Endothelial cell of umbilical vein (primary cell): ENCODE results near the gene SCIN. TPM values are rescaled to one million over a fixed set of nuclear protein-coding genes. Genes with fewer than 3 reads are reported as not detected.

Experiments used
- BruUV-seq: library from RNA; stranded (reverse); fragments of 400-500 nt; replicated peaks from 2 replicates; lab custom pipeline; 2021; lab: Mats Ljungman, UMichigan
- CTCF ChIA-PET: fragments of 300-600, 350-600 bp; sonication (Branson Sonifier 250); formaldehyde crosslinking; loops from one replicate; lab custom pipeline; 2021; ENCODE audit warnings: antibody characterized with exemption, inconsistent platforms; lab: Charles Lee
- POLR2A ChIA-PET: fragments of 300-600, 350-600 bp; sonication (Branson Sonifier 250); formaldehyde crosslinking; loops from one replicate; lab custom pipeline; 2021; ENCODE audit warnings: antibody characterized with exemption, inconsistent platforms; lab: Charles Lee
- DNase-seq: peaks from one replicate; pipeline ENCODE4 v3.0.0-alpha.2; 2011; ENCODE audit warnings: low read depth, low spot score
- FAIRE-seq: peaks from 2 replicates; lab custom pipeline; 2011; peaks lifted over from hg19 to GRCh38; lab: Jason Lieb, UNC
- H2AFZ ChIP-seq: 2 replicates; pipeline ENCODE4 v1.6.0; 2012; ENCODE audit warnings: low read depth, low read length, control low read depth, inconsistent platforms
- H3K27ac ChIP-seq: 2 replicates; pipeline ENCODE4 v1.5.1; 2011; ENCODE audit warnings: low read depth, mild to moderate bottlenecking, control low read depth, low read length, moderate library complexity; ENCODE audit not compliant: insufficient read depth
- H3K27me3 ChIP-seq, 2 experiments: 2 replicates each; pipeline versions ENCODE4 v1.6.0 to v1.6.1; 2011; ENCODE audit warnings: low read length in 2 of 2, mixed read lengths in 1 of 2; ENCODE audit not compliant: control insufficient read depth in 2 of 2, insufficient read depth in 2 of 2
- H3K36me3 ChIP-seq, 2 experiments: 2 replicates in 1 of 2; 3 replicates in 1 of 2; pipeline ENCODE4 v1.5.1; 2011; ENCODE audit warnings: low read length in 2 of 2, mild to moderate bottlenecking in 1 of 2, moderate library complexity in 1 of 2; ENCODE audit not compliant: control insufficient read depth in 2 of 2, insufficient read depth in 2 of 2; ENCODE audit errors: extremely low read depth in 1 of 2
- H3K4me1 ChIP-seq: 3 replicates; pipeline ENCODE4 v1.5.1; 2011; ENCODE audit warnings: mild to moderate bottlenecking, low read length; ENCODE audit not compliant: control insufficient read depth, insufficient read depth; ENCODE audit errors: extremely low read depth
- H3K4me2 ChIP-seq: 2 replicates; pipeline ENCODE4 v1.6.1; 2011; ENCODE audit warnings: low read length, control low read depth, mixed read lengths; ENCODE audit not compliant: insufficient read depth
- H3K4me3 ChIP-seq, 3 experiments: fragments of 200-600 bp in 1 of 3; sonication (generic), shearing (Covaris generic) in 1 of 3; replicated peaks in 1 of 3; 2 replicates each; pipeline ENCODE4 v1.5.1; 2011 to 2016; ENCODE audit warnings: control low read depth in 3 of 3, low read length in 3 of 3, mild to moderate bottlenecking in 2 of 3, inconsistent platforms in 1 of 3, low read depth in 1 of 3, moderate library complexity in 1 of 3; ENCODE audit not compliant: insufficient read depth in 1 of 3
- H3K79me2 ChIP-seq: 2 replicates; pipeline ENCODE4 v1.6.0; 2012; ENCODE audit warnings: low read length, inconsistent platforms; ENCODE audit not compliant: control insufficient read depth, insufficient read depth
- H3K9ac ChIP-seq: replicated peaks from 2 replicates; pipeline ENCODE3; 2011; ENCODE audit warnings: low read length, control low read depth; ENCODE audit not compliant: insufficient read depth; ENCODE audit errors: extremely low read depth
- H3K9me1 ChIP-seq: replicated peaks from 3 replicates; pipeline ENCODE4 v1.6.0; 2011; ENCODE audit warnings: mild to moderate bottlenecking, low read length; ENCODE audit not compliant: control insufficient read depth, insufficient read depth; ENCODE audit errors: extremely low read depth
- H3K9me3 ChIP-seq: replicated peaks from 2 replicates; pipeline ENCODE4 v1.5.1; 2012; ENCODE audit warnings: low read length, inconsistent platforms; ENCODE audit not compliant: control insufficient read depth, insufficient read depth
- H4K20me1 ChIP-seq: replicated peaks from 2 replicates; pipeline ENCODE3; 2011; ENCODE audit warnings: mild to moderate bottlenecking, low read length; ENCODE audit not compliant: control insufficient read depth, insufficient read depth; ENCODE audit errors: extremely low read depth
- CTCF ChIP-seq, 2 donors: IDR thresholded peaks; 1 replicate in 1 of 2; 2 replicates in 1 of 2; pipeline ENCODE4 v1.5.1; 2011; ENCODE audit warnings: low read length in 2 of 2, mild to moderate bottlenecking in 2 of 2, moderate library complexity in 2 of 2, control low read depth in 1 of 2, inconsistent platforms in 1 of 2, low read depth in 1 of 2; ENCODE audit not compliant: insufficient read depth in 1 of 2; ENCODE audit errors: extremely low read depth in 1 of 2
- EZH2 ChIP-seq: IDR thresholded peaks from 2 replicates; pipeline ENCODE4 v1.6.1; 2012; ENCODE audit warnings: borderline replicate concordance, low read depth, mild to moderate bottlenecking, moderate library complexity, low read length, inconsistent platforms; ENCODE audit not compliant: severe bottlenecking
- FOS ChIP-seq: IDR thresholded peaks from 2 replicates; pipeline ENCODE4 v1.6.1; 2011; ENCODE audit warnings: mild to moderate bottlenecking, low read length, moderate library complexity, borderline replicate concordance; ENCODE audit not compliant: insufficient read depth
- GATA2 ChIP-seq: IDR thresholded peaks from 2 replicates; pipeline ENCODE4 v1.7.0; 2011; ENCODE audit warnings: low read depth, mild to moderate bottlenecking, moderate library complexity, mixed read lengths, low read length; ENCODE audit not compliant: insufficient read length, insufficient read depth
- dilution Hi-C: fragments of 300-500 bp; cut with MboI; formaldehyde crosslinking; loops from one replicate; pipeline ENCODE4 v1.15.0; 2019; ENCODE audit warnings: low sequenced_read_pairs; ENCODE audit not compliant: extremely low pct_ligation_motif_present
- intact Hi-C: fragments of 100-400 bp; cut with micrococcal nuclease; formaldehyde crosslinking; loops from one replicate; pipeline ENCODE4 v1.10.0; 2022
- polyA plus RNA-seq, 4 experiments: library from polyadenylated mRNA; depleted of rRNA in 3 of 4; stranded (reverse) in 3 of 4; unstranded in 1 of 4; fragments of >200 nt; gene quantifications; 2 replicates each; pipeline versions ENCODE4 v1.2.1 to v1.2.3, GENCODE V29; 2011 to 2012; ENCODE audit warnings: missing spikeins in 1 of 4
- total RNA-seq: library from RNA; stranded (reverse); gene quantifications from 2 replicates; pipeline ENCODE4 v1.2.3, GENCODE V29; 2021

SCIN gene
- total and polyA plus RNA-seq, 2 donors (not counting 3 experiments of a cell fraction or from before 2014, with no cell fraction given), result 0.07 to 0.69 TPM

DNA sequence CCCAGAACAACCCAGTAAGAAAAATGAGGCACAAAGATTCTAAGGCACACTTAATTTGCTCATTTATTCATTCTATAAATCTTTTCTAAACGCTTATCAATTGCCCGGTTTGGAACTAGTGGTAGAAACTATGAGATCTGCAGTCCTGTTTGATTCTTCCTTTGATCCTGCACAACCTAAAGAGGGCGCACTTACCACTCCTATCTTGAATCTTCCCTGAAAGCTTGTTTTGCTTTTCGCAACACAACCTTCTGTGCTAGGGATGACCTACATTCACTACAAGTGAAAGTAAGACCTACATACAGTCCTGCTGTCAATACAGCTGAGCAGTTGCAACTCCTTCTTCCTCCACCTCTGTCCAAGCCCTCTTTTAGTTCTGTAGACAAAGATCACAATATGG, 104.3 kb downstream of the SCIN start:
- H2AFZ ChIP-seq, result no peak overlapping the region
- no peaks in the 10 kb centered on the region for H3K79me2 ChIP-seq
- H3K9me1 ChIP-seq, result no peaks in the 10 kb centered on the region
- ChIA-PET POLR2A (no interaction called here), CTCF (interaction anchor here (0.8 to 3.4 kb wide), 19 partner anchors 9 to 590 kb away, joined by 3 to 19 read pairs (median 5); partner anchors contain the start of gene ARL4A)
- H3K9ac ChIP-seq, result no peak overlapping the region
- no peaks in the 10 kb centered on the region for H4K20me1 ChIP-seq
- H3K27ac ChIP-seq, result no peak overlapping the region
- no TSS peak for BruUV-seq
- H3K36me3 ChIP-seq, result no peaks in the 10 kb centered on the region
- no peak overlapping the region for H3K4me3 ChIP-seq
- peak; percentile 50 for DNase-seq
- no peak for TF ChIP-seq GATA2
- no peak for TF ChIP-seq EZH2
- peak; percentile 39 to 43 for TF ChIP-seq CTCF (IDR thresholded peaks at IDR 0.05; ENCODE audit: extremely low read depth in 1 of 2, insufficient read depth in 1 of 2, low read depth in 1 of 2, low read length in 2 of 2)
- no peak for TF ChIP-seq FOS
- H3K4me2 ChIP-seq, result no peak overlapping the region
- no peaks in the 10 kb centered on the region for H3K4me1 ChIP-seq
- FAIRE-seq, result no peak
- H3K9me3 ChIP-seq, result no peaks in the 10 kb centered on the region
- H3K27me3 ChIP-seq, result no peaks in the 10 kb centered on the region
- dilution Hi-C loops (no loop called here), intact Hi-C loops (loop anchor here (2.0 kb wide), 2 partner anchors 36 to 588 kb away; no protein-coding TSS in a partner anchor)
